ENCODE measurements around the gene ARPC5L.
"Not testable (repeated sequence)": the region's sequence is repeated elsewhere in the genome, so short reads cannot be mapped to it uniquely, and the experiment has no call there.

The ARPC5L gene

DNA sequence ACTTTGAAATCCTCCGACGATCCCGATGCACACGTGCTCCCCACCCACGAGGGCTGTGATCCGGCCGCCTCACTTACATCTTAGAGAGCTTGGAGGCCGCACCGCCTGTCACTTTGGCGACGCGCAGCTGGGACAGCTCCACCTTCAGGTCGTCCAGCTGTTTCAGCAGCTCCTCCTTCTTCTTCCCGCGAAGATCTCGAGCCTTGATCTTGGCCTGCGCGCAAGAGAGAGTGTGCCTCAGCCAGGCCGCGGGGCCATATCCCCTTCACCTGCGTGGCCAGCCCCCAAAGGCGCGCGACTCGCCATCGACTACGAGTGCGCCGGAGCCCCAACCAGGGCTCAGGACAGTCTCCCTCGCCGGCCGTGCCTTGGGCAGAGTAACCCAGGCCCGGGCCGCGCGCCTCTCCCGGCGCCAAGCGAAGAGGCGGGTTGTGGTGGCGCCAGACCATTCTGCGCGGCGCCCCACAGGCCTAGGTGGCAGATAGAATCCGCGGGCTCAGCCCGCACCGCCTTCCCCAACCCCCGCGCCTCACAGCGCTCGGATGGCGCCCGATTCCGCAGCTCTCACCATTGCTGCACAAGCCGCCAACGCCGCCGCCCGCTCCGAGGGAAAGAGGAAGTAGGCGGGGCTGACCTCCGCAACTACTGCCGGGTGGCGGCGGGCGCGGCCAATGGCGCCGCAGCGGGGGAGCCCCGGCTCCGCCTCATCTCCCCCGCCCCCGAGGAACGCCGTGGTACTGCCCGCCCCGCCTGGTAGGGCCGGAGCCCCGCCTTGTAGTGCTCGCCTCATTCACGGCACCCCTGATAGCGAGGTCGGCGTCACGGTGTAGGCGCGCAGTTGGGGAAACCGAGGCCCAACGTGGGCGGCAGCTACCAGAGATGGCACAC, at the start of gene ARPC5L, which contains the start of gene RPL35:
TSS of gene ARPC5L (plus strand) at position 789 of the 888 bp plus-strand sequence. CDS start 7,161 bp downstream, outside the sequence.
TSS of gene RPL35 (minus strand) at position 616 of the 888 bp plus-strand sequence. CDS start at position 571, 45 bp downstream.
- peak; percentile 94 for DNase-seq (ENCODE audit: low spot score)

DNA sequence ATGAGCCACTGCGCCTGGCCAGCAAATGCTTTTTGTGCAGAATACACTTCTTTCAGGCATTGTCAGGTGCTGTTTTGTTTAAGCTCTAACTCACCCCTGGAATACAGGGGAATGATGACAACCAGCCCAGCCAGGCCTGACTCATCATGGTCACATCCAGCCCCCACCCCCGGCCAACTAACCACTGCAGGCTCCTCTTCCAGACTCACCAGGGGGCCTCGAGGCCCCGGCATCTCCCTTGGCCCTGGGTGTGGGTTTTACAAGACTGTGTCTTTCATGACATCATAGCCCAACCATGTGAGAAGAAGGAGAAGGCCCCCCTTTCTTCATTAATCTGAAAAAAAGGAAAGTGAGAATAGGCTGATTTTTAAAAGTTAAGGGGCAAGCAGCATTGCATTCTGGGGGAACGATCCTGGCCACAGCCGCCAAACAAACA, 49.5 kb upstream of the ARPC5L start:
- DNase-seq (ENCODE audit: low spot score) = no peak

DNA sequence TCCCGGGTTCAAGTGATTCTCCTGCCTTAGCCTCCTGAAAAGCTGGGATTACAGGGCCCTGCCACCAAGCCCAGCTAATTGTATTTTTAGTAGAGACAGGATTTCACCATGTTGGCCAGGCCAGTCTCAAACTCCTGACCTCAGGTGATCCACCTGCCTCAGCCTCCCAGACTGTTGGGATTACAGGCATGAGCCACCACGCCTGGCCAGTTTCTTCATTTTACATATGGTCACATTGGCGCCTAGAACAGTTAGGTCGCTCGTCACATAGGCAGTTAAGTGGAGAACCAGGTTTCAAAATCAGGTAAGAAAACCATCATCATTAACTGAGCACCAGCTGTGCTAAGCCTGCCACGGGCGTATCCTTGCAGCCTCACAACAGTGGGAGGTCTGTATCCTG, 48.9 kb upstream of the ARPC5L start:
- DNase-seq (ENCODE audit: low spot score) = no peak

DNA sequence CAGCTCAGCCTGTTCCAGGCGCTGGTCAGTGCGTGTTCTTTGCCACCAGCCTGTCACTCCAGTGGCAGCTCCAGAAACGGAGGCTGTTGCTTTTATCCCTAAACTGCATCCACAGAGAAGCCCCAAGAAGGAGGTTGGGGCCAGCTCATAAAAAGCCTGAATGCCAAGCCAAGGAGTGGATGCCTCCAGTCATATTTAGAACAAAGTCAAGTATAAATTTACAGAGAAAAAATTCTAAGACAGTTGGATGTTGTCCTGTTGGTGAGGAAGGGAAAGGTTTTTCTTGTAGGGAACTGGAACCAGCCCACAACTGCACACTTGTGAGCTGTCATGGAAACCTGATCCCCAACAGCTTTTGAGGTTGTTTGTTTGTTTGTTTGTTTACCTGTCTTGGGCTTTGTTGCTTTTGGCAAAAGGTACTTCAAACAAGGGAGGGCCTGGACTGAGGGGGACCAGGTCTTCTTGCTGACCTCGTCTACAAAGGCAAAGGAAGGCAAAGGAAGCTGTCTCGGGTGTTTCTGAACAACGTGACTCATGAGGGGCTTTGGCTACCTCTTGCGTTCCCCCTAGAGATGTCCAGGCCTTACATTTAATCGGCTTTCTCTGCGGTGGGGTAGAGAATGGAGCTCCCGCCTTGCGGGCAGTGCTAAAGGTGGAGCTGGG, 48.3 kb upstream of the ARPC5L start:
- DNase-seq (ENCODE audit: low spot score) = no peak

DNA sequence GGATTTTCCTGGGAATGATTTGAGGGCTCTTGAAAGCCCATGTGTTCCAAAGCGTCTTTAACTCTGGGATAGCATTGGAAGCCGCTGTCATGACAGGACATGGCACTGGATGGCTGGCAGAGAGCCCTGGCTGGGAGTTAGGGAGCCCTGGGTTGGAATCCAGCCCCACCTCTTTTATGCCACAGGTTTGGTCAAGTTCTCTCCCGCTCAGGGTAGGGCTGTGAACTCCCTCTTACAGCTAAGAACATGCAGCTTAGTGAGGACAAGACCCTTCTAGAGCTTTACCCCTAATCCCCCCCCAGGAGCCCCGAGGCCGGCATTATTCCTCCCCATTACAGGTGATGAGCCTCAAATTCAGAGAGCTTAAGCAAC, 47.8 kb upstream of the ARPC5L start:
- no peak for DNase-seq (ENCODE audit: low spot score)

DNA sequence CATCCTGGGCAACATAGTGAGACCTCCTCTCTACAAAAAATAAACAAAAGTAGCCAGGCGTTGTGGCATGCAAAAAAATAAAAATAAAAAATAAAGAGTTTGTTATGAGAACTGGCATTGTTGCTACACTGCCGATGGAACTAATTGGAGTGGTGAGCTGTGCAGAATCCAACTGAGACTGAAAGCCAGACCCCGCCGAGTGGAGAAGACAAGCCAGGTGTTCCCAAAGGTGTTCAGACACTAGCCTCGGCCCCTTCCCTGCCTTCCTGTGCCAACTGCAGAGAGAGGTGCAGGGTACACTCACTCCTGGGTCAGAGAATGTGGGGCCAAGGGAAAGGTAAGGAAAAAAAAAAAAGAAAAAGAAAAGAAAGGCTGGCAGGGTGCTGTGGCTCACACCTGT, 46.3 kb upstream of the ARPC5L start:
- DNase-seq (ENCODE audit: low spot score) = no peak

DNA sequence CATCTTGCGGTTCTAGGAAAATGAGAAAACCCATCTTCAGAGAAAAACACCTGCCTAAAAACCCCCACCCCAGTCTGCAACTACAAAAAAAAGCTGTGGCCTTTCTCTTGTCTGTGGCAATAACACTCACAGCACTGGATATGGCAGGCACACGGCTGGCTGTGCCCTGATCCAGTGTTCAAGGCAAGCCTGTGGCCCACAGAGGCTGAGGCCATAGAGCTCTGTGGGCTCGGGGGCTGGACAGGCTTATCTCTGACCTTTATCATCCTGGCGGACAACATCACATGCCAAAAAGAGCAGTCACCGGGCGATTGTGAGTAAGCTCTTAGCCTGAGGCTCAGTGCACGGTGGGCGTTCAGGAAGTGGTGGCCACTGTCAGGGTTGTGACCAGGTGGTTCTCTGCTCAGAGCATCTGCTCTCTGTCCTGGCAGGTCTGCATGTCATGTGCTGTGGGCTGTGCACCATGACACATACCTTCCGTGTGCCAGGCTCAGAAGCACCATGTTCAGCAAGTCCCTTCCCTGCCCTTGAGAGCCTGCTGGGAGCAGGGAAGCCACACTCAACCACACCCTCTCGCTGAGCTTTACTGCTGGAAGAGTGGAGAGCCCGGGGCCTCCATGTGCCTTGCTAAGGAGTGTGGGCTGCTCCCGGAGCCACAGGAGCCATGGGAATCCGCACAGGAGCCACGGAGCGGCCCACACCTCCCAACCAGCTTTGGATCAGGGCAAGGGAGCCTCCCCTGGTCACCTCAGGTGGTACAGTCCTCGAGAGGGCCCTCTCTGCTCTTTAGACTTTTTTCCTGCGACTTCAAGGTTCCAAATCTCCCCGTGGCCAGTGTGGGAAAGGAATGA, 43.3 kb upstream of the ARPC5L start:
- no peak for DNase-seq (ENCODE audit: low spot score)

DNA sequence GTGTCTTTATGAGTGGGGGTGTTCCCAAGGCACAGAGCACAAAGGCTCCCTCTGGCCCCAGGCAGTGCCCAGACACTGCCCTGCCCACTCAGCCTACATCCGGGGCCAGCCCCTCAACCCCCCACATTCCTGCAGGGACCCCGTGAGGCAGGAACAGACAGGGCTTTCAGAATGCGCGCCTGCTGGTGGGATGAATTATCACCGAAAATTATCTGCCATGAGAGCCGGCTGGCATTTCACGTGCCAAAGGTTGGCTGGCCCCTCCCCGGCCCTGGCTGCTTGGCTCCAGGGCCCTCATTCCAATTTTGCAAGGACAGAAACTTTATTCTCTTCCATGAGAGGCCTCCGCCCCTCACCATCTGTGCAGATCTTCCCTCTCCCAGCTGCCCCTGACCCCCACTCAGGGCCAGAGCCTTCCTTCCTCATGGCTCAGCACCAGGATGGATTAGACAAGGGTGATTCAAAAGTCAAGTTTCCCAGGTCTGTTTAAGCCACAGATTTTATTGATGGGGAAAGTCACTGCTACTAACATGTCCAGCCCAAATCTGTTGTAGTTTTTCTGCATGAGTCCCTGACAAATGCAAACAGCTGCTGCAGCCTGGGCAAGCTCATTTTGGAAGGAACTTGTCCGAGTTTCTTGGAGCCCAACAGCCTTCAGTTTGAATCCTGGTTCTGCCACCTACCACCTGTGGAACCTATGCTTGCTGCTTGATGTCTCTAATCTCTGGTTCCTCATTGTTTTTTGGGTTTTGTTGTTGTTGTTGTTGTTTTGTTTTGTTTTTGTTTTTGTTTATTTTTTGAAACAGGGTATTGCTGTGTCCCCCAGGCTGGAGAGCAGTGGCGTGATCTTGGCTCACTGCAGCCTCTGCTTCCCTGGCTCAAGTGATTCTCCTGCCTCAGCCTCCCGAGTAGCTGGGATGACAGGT, 41.0 kb upstream of the ARPC5L start:
- DNase-seq (ENCODE audit: low spot score) = no peak

DNA sequence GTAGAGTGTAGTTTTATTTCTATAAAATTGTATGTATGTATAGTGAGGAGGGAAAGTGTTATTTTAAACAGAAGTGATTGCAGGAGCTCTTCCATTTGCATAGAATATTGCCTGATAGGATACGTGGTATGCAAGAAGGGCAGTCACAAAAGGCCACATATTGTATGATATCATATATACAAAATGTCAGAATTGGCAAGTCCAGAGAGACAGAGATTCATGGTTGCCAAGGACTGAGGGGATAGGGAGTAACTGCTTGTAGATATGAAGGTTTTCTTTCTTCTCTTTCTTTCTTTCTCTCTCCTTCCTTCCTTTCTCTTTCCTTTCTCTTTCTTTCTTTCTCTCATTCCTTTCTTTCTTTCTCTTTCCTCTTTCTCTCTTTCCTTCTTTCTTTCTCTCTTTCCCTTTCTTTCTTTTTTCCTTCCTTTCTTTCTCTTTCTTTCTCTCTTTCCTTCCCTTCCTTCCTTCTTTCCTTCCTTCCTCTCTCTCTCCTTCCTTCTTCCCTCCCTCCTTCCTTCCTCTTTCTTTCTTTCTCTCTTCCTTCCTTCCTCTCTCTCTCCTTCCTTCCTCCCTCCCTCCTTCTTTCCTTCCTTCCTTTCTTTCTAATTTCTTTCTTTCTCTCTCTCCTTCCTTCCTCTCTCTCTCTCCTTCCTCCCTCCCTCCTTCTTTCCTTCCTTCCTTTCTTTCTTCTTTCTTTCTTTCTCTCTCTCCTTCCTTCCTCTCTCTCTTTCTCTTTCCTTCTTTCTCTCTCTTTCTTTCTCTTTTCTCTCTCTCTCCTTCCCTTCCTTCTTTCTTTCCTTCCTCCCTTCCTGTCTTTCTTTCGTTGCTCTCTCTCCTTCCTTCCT, 33.2 kb upstream of the ARPC5L start:
- no peak for DNase-seq (ENCODE audit: low spot score)

DNA sequence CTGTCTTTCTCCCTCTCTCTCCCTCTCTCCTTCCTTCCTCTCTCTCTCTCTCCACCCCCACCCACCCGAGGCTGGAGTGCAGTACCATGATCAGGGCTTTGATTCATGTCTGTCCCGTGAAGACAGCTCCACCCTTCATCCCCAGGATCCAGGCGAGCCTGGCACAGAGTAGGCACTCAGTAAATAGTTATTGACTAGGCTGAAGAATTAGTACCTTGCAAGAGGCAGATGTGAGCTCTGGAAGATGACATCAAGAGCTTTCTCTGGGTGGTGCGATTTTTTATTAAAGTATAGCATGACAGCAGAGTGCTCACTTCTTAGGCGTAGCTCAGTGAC, 32.6 kb upstream of the ARPC5L start:
- DNase-seq (ENCODE audit: low spot score) = no peak

DNA sequence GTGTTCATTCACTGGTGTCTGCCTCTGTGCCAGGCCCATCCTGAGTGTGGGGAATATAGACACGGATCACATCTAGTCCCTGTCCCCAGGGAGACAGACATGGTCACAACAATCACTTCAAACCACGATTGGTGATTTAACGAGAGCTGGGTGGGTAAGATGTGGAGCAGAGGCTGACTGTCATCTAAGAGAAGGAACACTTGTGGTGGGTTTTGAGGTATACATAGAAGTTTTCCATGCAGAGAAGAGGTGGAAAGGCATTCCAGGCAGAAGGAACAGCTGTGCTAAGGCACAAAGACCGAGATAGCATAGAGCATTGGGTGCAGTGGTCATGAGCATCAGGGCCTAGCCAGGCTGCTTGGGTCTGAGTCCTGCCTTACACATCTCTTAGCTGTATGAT, 31.3 kb upstream of the ARPC5L start:
- DNase-seq (ENCODE audit: low spot score) = no peak

DNA sequence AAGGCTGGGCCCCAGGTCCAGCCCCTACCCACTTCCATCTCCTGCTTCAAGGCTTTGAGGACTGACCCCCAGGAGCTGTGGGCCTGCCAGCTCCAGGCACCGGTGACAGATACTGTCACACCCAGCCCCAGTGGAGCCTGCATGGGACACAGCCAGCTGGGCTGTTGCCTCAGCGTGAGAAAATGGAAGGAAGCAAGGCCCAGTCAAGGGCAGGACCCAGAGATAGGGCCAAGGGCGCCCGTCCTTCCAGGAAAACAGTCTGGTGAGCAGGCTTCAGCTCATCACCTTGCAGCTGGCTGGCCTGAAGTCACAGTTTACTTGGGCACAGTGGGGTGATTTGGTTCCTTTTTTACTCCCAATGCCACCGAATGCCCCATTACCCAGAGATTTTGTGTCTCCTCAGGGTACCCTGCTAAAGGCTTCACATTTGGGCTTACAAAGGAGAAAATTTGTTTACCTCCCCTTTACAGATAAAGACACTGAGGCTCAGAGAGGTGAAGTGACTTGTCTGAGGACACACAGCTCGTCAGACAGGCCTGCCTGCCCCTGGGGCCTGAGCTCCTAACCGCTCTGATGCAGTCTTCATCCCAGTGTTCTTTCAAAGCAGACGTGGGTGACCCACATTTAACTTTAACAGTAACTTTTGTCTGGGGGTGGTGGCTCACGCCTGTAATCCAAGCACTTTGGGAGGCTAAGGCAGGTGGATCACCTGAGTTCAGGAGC, 30.1 kb upstream of the ARPC5L start:
- DNase-seq (ENCODE audit: low spot score) = no peak

DNA sequence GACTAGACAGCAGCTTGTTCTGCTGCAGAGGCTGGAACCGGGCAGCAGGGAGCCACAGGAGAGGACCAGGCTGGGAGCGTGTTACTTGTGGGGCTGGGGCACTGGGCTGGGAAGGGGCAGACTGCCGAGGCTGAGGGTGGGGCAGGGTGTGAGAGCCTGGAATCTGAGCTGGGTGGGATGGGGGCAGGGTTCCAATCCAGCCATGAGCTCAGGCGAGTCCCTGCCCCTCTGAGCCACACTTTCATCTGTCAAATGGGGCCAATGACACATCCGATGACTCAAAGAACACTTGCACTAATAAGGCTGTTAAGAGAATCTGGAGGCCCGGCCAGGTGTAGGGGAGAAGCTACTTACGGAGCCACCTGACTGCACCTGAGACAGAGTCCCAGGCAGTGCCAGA, 27.3 kb upstream of the ARPC5L start:
- DNase-seq (ENCODE audit: low spot score) = no peak

DNA sequence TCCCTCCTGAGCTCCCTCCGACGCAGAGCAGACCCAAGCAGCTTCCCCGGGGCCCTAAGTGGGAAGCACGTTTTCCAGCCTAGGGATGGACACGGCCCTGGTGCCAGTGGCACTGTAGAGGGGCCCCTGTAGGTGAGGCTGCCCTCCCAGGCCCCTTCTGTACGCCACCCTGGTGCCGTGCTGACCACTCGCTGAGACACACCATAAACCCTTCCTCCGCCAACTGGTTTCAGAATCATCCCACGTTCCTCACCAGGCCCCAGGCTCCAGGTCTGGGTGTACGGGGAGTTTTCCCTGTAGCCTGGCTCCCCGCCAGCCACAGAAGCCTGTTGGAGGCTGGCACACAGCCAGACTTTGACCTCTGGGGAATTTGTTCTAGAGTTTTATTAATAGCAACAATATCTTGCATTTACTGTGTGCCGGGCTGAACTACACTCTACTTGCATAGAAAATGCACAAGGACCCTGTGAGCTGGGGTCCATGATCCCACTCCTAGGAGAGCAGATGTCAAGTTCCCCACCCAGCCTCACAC, 26.8 kb upstream of the ARPC5L start:
- no peak for DNase-seq (ENCODE audit: low spot score)

DNA sequence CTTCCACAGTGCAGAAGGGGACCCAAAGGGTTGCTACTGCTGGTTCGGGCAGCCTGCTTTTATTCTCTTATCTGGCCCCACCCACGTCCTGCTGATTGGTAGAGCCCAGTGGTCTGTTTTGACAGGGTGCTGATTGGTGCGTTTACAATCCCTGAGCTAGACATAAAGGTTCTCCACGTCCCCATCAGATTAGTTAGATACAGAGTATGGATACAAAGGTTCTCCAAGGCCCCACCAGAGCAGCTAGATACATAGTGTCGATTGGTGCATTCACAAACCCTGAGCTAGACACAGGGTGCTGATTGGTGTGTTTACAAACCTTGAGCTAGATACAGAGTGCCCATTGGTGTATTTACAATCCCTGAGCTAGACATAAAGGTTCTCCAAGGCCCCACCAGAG, 23.8 kb upstream of the ARPC5L start:
- DNase-seq (ENCODE audit: low spot score) = not testable (repeated sequence)

DNA sequence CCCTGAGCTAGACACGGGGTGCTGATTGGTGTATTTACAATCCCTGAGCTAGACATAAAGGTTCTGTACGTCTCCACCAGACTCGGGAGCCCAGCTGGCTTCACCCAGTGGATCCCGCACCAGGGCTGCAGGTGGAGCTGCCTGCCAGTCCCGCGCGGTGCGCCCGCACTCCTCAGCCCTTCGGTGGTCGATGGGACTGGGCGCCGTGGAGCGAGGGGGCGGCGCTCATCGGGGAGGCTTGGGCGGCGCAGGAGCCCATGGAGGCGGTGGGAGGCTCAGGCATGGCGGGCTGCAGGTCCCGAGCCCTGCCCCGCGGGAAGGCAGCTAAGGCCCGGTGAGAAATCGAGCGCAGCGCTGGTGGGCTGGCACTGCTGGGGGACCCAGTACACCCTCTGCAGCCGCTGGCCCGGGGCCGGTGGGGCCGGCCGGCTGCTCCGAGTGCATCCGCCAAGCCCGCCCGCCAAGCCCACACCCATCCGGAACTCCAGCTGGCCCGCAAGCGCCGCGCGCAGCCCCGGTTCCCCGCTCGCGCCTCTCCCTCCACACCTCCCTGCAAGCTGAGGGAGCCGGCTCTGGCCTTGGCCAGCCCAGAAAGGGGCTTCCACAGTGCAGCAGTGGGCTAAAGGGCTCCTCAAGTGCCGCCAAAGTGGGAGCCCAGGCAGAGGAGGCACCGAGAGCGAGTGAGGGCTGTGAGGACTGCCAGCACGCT, 23.2 kb upstream of the ARPC5L start:
- not testable (repeated sequence) for DNase-seq (ENCODE audit: low spot score)

DNA sequence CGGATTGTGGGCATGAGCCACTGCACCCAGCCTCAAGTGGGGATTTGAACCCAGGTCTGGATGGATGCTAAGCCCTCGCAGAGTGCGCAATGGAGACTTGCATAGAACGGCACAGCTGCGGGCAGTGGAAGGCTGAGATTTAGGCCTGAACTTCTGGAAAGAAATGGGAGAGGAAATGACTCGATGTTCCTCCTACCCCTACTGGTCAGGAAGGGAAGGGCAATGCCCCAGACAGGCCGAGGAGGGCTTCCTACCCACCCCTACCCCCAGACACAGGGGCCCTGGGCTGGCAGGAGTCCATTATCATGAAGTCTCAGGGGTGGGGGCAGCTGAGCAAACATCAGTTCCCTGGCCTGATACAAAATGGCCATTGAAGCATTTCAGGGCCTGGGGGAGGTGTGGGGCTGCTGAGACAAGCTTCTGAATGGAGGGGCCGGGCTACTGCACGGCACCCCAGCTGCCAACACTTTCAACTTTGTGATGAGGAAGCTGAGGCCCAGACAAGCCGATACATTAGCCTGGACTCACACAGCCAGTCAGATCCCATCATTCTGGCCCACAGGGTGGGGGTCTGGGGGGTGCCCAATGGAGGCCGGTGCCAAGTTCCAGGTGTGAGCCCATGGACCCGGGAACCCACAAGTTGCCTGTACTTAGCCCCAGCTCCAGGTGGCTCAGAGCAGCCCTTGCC, 22.2 kb upstream of the ARPC5L start:
- DNase-seq (ENCODE audit: low spot score) = no peak

DNA sequence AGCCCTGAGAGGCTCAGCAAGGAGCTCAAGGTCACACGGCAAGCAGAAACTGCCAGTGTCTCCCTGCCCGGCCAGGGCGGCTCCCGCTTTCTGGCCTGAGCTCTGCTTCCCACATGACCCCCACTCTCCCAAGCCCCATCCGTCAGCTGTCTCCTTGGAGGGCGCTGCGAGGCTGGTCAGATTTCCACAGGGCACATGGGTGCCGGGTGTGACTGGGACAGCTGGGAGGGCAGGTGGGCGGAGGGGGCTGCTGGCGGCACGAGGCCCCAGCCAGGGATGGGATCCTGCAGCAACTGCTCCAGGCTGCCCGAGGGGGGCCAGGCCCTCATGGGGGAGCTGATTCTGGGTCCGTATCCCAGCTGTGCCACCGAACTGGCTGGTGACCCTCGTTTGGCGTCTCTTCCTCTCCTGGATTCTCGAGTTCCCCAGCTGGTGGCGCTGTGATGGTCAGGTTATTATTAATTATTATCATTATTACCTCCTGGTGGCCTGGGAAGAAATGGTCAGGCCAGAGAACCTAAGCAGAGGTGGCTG, 21.6 kb upstream of the ARPC5L start:
- peak; percentile 44 for DNase-seq (ENCODE audit: low spot score)

Data from NAMALWA (cell line).